Astrocyte (in vitro differentiated cells and primary cell): Measurements from ENCODE around the gene KNSTRN.

ENCODE experiments used
- CTCF ChIP-seq: IDR thresholded peaks from 2 replicates; pipeline ENCODE4 v1.5.1; 2011; ENCODE audit warnings: low read depth, mild to moderate bottlenecking, inconsistent platforms, low read length, moderate library complexity; ENCODE audit not compliant: insufficient read depth
- EZH2 ChIP-seq: IDR thresholded peaks from 2 replicates; pipeline ENCODE4 v1.6.1; 2012; ENCODE audit warnings: mild to moderate bottlenecking, low read length, inconsistent platforms; ENCODE audit not compliant: insufficient read depth

- TF ChIP-seq CTCF (no peak), EZH2 (no peak)
Observed at GRCh38 chr15:40424483-40425115, 42.1 kb downstream of the KNSTRN start.
